D721Med (cell line): ENCODE results near the gene TRPV6.

Experiments used
- DNase-seq: peaks from one replicate; pipeline ENCODE4 v3.0.0; 2011; ENCODE audit warnings: low spot score; ENCODE audit not compliant: insufficient read length
- FAIRE-seq: peaks from 2 replicates; lab custom pipeline; 2011; peaks lifted over from hg19 to GRCh38; lab: Jason Lieb, UNC
- CTCF ChIP-seq: IDR thresholded peaks from 2 replicates; pipeline ENCODE4 v1.5.1; 2012; ENCODE audit warnings: mild to moderate bottlenecking, control low read depth; ENCODE audit not compliant: insufficient read depth; ENCODE audit errors: missing control alignments

The TRPV6 gene

GRCh38 chr7:142899661-142900060, 14.1 kb upstream of the TRPV6 start:
- FAIRE-seq (no peak), DNase-seq (no peak)
- no peak for TF ChIP-seq CTCF

- DNase-seq (no peak), FAIRE-seq (no peak)
- no peak for TF ChIP-seq CTCF
Observed at GRCh38 chr7:142898377-142899170, 13.0 kb upstream of the TRPV6 start.

- FAIRE-seq = no peak
- DNase-seq = no peak
- no peak for TF ChIP-seq CTCF
Observed at GRCh38 chr7:142897691-142898090, 12.1 kb upstream of the TRPV6 start.

GRCh38 chr7:142896741-142897379, 11.3 kb upstream of the TRPV6 start:
- FAIRE-seq (no peak), DNase-seq (no peak)
- TF ChIP-seq CTCF = no peak

- FAIRE-seq (no peak), DNase-seq (no peak)
- no peak for TF ChIP-seq CTCF
Observed at GRCh38 chr7:142896151-142896550, 10.6 kb upstream of the TRPV6 start.

- TF ChIP-seq CTCF = no peak
- DNase-seq = no peak
- no peak for FAIRE-seq
Observed at GRCh38 chr7:142894985-142895593, 9.5 kb upstream of the TRPV6 start.
